HG03097 (cell line): ENCODE results near the gene DTD1.

Source experiments
- ATAC-seq: cut with Tn5 transposase; IDR thresholded peaks from one replicate; pipeline ENCODE4 v1.9.1; 2021; ENCODE audit not compliant: unreplicated experiment, low FRiP score

Gene DTD1

GRCh38 chr20:18614244-18614643 lies 26.4 kb downstream of the DTD1 start:
- ATAC-seq, result no peak

- no peak for ATAC-seq
These were observed 27.3 kb downstream of the DTD1 start for GRCh38 chr20:18615020-18615650.

- no peak for ATAC-seq
These were observed 33.1 kb downstream of the DTD1 start for GRCh38 chr20:18621004-18621403.

- ATAC-seq, result no peak
These were observed 35.5 kb downstream of the DTD1 start for GRCh38 chr20:18623156-18623910.

GRCh38 chr20:18624948-18625347 lies 37.1 kb downstream of the DTD1 start:
- ATAC-seq, result no peak

- ATAC-seq, result no peak
These were observed 38.2 kb downstream of the DTD1 start for GRCh38 chr20:18625907-18626655.

GRCh38 chr20:18628330-18628920 lies 40.6 kb downstream of the DTD1 start:
- ATAC-seq, result no peak

GRCh38 chr20:18632196-18632789 lies 44.4 kb downstream of the DTD1 start:
- peak; percentile 85 for ATAC-seq

- no peak for ATAC-seq
These were observed 45.6 kb downstream of the DTD1 start for GRCh38 chr20:18633411-18633810.

GRCh38 chr20:18634501-18634900 lies 46.6 kb downstream of the DTD1 start:
- ATAC-seq, result no peak

GRCh38 chr20:18635380-18635779 lies 47.5 kb downstream of the DTD1 start:
- ATAC-seq, result no peak

GRCh38 chr20:18637224-18637623 lies 49.4 kb downstream of the DTD1 start:
- no peak for ATAC-seq

GRCh38 chr20:18638768-18639167 lies 50.9 kb downstream of the DTD1 start:
- ATAC-seq, result no peak

- no peak for ATAC-seq
These were observed 51.7 kb downstream of the DTD1 start for GRCh38 chr20:18639501-18639979.

GRCh38 chr20:18645196-18645745 lies 57.4 kb downstream of the DTD1 start:
- no peak for ATAC-seq

GRCh38 chr20:18645851-18646250 lies 58.0 kb downstream of the DTD1 start:
- ATAC-seq, result no peak

GRCh38 chr20:18647777-18648176 lies 59.9 kb downstream of the DTD1 start:
- no peak for ATAC-seq

- ATAC-seq, result no peak
These were observed 62.4 kb downstream of the DTD1 start for GRCh38 chr20:18650224-18650623.

GRCh38 chr20:18653736-18654447 lies 66.0 kb downstream of the DTD1 start:
- no peak for ATAC-seq

- ATAC-seq, result no peak
These were observed 66.6 kb downstream of the DTD1 start for GRCh38 chr20:18654448-18654773.
